GM18519 (cell line): ENCODE results near the gene SPATS1.

Experiments used
- ATAC-seq: cut with Tn5 transposase; IDR thresholded peaks from one replicate; pipeline ENCODE4 v1.9.1; 2021; ENCODE audit warnings: mild to moderate bottlenecking, moderate library complexity; ENCODE audit not compliant: unreplicated experiment, low FRiP score

Gene SPATS1

GRCh38 chr6:44342489-44342888 lies at the start of gene SPATS1:
Gene SPATS1 (plus strand): TSS chr6:44342650. CDS start chr6:44343096, 446 bp downstream.
- ATAC-seq = no peak

GRCh38 chr6:44292661-44293365 lies 49.6 kb upstream of the SPATS1 start:
- no peak for ATAC-seq

GRCh38 chr6:44294832-44295791 lies 47.3 kb upstream of the SPATS1 start:
- ATAC-seq = no peak

GRCh38 chr6:44297063-44298038 lies 45.1 kb upstream of the SPATS1 start:
- no peak for ATAC-seq

GRCh38 chr6:44298055-44298803 lies 44.2 kb upstream of the SPATS1 start:
- no peak for ATAC-seq

GRCh38 chr6:44298864-44299263 lies 43.6 kb upstream of the SPATS1 start:
- ATAC-seq = no peak

GRCh38 chr6:44300292-44300823 lies 42.1 kb upstream of the SPATS1 start:
- no peak for ATAC-seq

- no peak for ATAC-seq
Observed at GRCh38 chr6:44301106-44301505, 41.3 kb upstream of the SPATS1 start.

GRCh38 chr6:44301782-44302564 lies 40.5 kb upstream of the SPATS1 start:
- ATAC-seq = no peak

GRCh38 chr6:44302856-44303255 lies 39.6 kb upstream of the SPATS1 start:
- no peak for ATAC-seq

GRCh38 chr6:44303842-44304241 lies 38.6 kb upstream of the SPATS1 start:
- no peak for ATAC-seq

GRCh38 chr6:44304282-44305199 lies 37.9 kb upstream of the SPATS1 start:
- ATAC-seq = no peak

GRCh38 chr6:44305200-44305725 lies 37.2 kb upstream of the SPATS1 start:
- ATAC-seq = no peak

- no peak for ATAC-seq
Observed at GRCh38 chr6:44306710-44307109, 35.7 kb upstream of the SPATS1 start.

- no peak for ATAC-seq
Observed at GRCh38 chr6:44307217-44307616, 35.2 kb upstream of the SPATS1 start.

GRCh38 chr6:44309092-44309491 lies 33.4 kb upstream of the SPATS1 start:
- no peak for ATAC-seq

GRCh38 chr6:44309631-44310030 lies 32.8 kb upstream of the SPATS1 start:
- ATAC-seq = no peak
